Left ventricle myocardium inferior (tissue), 1 donor: Measurements from ENCODE around the gene ATG9B. TPM values are rescaled to one million over a fixed set of nuclear protein-coding genes. Genes with fewer than 3 reads are reported as not detected.

Experiments
- DNase-seq: peaks from one replicate; pipeline ENCODE4 v3.0.0-alpha.2; 2020
- H3K27ac ChIP-seq: fragments of 200-600 bp; replicated peaks from 2 replicates; pipeline ENCODE4 v1.8.0; 2021
- H3K27me3 ChIP-seq: fragments of 200-600 bp; 2 replicates; pipeline ENCODE4 v1.8.0; 2021; ENCODE audit warnings: low read depth
- H3K36me3 ChIP-seq: fragments of 200-600 bp; 2 replicates; pipeline ENCODE4 v1.8.0; 2021
- H3K4me1 ChIP-seq: fragments of 200-600 bp; 2 replicates; pipeline ENCODE4 v1.8.0; 2021
- H3K4me3 ChIP-seq: fragments of 200-600 bp; 2 replicates; pipeline ENCODE4 v1.8.0; 2021; ENCODE audit warnings: mild to moderate bottlenecking, moderate library complexity
- H3K9me3 ChIP-seq: fragments of 200-600 bp; replicated peaks from 2 replicates; pipeline ENCODE4 v1.8.0; 2021
- intact Hi-C: fragments of 100-400 bp; cut with micrococcal nuclease; formaldehyde crosslinking; loops from one replicate; pipeline ENCODE4 v1.11.0; 2022
- total RNA-seq: library from RNA; stranded (reverse); fragmentation: NEBNext Ultra II Directional; extraction: Animal tissue kit (Norgen Biotek cat#: 25700); gene quantifications from one replicate; pipeline ENCODE4 v1.2.1, GENCODE V29; 2021
- TF ChIP-seq, protein P1 (sequence below): fragments of 200-600 bp; IDR thresholded peaks from 2 replicates; pipeline ENCODE4 v1.8.0; 2021; ENCODE audit warnings: antibody characterized with exemption, mild to moderate bottlenecking, borderline replicate concordance
- donor health status: DM: no; HTN: yes; CAD: no; lungs with severe emphysema.

Gene ATG9B
- total RNA-seq, 1 donor from 2014 or later = not detected

DNA sequence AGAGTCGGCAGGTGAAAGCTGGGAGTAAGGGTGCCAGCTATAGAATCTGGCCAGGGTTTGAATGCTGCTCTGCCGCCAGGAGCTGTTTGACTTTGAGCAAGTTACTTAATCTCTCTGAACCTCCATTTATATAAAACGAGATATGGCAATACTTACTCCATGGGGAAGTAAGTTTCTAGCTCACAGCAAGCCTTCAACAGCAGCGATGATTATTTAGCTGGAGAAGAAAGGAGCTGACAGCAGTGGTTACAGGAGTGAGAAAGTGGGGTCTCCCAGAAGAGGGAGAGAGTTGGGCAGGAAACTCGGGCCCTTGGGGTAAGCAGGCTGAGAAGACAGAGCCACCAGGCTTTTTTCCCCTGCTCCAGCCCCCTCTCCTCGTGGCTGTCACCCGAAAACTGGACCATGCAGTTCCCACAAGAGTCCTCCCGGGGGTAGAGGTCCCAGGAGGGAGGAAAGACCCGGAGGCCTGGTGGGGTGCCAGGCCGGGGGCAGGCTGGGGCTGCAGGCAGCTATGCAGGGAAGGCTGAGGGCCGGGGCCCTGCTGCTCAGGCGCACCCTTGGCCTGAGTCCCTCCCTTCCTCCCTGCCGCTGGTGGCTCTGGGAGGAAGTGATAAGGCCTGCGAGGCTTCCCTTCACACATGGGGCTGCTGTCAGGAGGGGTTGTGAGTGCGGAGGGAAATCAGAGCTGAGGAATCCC lies 30.0 kb downstream of the ATG9B start:
- TF ChIP-seq, protein P1, sequence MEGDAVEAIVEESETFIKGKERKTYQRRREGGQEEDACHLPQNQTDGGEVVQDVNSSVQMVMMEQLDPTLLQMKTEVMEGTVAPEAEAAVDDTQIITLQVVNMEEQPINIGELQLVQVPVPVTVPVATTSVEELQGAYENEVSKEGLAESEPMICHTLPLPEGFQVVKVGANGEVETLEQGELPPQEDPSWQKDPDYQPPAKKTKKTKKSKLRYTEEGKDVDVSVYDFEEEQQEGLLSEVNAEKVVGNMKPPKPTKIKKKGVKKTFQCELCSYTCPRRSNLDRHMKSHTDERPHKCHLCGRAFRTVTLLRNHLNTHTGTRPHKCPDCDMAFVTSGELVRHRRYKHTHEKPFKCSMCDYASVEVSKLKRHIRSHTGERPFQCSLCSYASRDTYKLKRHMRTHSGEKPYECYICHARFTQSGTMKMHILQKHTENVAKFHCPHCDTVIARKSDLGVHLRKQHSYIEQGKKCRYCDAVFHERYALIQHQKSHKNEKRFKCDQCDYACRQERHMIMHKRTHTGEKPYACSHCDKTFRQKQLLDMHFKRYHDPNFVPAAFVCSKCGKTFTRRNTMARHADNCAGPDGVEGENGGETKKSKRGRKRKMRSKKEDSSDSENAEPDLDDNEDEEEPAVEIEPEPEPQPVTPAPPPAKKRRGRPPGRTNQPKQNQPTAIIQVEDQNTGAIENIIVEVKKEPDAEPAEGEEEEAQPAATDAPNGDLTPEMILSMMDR = peak; percentile 6
- H3K4me1 ChIP-seq = peaks cover 58% of the 10 kb centered on the region
- intact Hi-C loops = no loop called here
- H3K4me3 ChIP-seq = peak overlapping the region; percentile 69
- no peaks in the 10 kb centered on the region for H3K9me3 ChIP-seq
- H3K27ac ChIP-seq = peak overlapping the region; percentile 92
- DNase-seq = peak; percentile 73
- no peaks in the 10 kb centered on the region for H3K27me3 ChIP-seq
- no peaks in the 10 kb centered on the region for H3K36me3 ChIP-seq

DNA sequence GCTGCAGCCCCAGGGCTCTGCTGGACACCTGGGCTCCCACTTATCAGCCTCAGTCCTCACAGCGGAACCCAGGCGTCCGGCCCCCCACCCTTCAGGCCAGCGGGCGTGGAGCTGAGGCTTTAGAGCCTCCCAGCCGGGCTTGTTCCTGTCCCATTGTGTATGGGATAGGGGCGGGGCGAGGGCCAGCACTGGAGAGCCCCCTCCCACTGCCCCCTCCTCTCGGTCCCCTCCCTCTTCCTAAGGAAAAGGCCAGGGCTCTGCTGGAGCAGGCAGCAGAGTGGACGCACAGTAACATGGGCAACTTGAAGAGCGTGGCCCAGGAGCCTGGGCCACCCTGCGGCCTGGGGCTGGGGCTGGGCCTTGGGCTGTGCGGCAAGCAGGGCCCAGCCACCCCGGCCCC lies 30.8 kb downstream of the ATG9B start:
- intact Hi-C loops = no loop called here
- Histone ChIP-seq H3K27ac (peak overlapping the region; percentile 92), H3K36me3 (no peaks in the 10 kb centered on the region), H3K27me3 (no peaks in the 10 kb centered on the region), H3K9me3 (no peaks in the 10 kb centered on the region), H3K4me3 (peak overlapping the region; percentile 69), H3K4me1 (peaks cover 66% of the 10 kb centered on the region)
- DNase-seq = peak; percentile 79
- TF ChIP-seq, protein P1 = no peak

DNA sequence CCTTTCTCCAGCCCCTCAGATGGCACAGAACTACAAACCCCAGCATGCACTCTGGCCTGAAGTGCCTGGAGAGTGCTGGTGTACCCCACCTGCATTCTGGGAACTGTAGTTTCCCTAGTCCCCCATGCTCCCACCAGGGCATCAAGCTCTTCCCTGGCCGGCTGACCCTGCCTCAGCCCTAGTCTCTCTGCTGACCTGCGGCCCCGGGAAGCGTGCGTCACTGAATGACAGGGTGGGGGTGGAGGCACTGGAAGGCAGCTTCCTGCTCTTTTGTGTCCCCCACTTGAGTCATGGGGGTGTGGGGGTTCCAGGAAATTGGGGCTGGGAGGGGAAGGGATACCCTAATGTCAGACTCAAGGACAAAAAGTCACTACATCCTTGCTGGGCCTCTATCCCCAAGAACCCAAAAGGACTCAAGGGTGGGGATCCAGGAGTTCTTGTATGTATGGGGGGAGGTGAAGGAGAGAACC lies 31.4 kb downstream of the ATG9B start:
- peak; percentile 43 for DNase-seq
- intact Hi-C loops = no loop called here
- Histone ChIP-seq H3K4me1 (peaks cover 71% of the 10 kb centered on the region), H3K36me3 (no peaks in the 10 kb centered on the region), H3K27ac (peak overlapping the region; percentile 92), H3K4me3 (peak overlapping the region; percentile 69), H3K27me3 (no peaks in the 10 kb centered on the region), H3K9me3 (no peaks in the 10 kb centered on the region)
- TF ChIP-seq, protein P1 = no peak

DNA sequence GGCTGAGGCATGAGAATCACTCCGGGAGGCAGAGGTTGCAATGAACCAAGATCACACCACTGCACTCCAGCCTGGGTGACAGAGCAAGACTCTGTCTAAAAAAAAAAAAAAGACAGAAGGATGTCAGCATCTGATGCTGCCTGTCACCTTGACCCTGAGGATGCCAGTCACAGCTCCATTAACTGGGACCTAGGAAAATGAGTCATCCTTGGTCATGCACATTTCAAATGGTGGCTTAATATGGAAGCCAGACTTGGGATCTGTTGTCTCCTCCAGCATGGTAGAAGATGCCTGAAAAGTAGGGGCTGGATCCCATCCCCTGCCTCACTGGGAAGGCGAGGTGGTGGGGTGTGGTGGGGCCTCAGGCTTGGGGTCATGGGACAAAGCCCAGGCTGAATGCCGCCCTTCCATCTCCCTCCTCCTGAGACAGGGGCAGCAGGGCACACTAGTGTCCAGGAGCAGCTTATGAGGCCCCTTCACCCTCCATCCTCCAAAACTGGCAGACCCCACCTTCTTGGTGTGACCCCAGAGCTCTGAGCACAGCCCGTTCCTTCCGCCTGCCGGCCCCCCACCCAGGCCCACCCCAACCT lies 32.1 kb downstream of the ATG9B start:
- Histone ChIP-seq H3K27ac (peak overlapping the region; percentile 92), H3K27me3 (no peaks in the 10 kb centered on the region), H3K4me1 (peaks cover 71% of the 10 kb centered on the region), H3K4me3 (no peak overlapping the region), H3K9me3 (no peaks in the 10 kb centered on the region), H3K36me3 (no peaks in the 10 kb centered on the region)
- intact Hi-C loops = no loop called here
- TF ChIP-seq, protein P1 = no peak
- DNase-seq = no peak

DNA sequence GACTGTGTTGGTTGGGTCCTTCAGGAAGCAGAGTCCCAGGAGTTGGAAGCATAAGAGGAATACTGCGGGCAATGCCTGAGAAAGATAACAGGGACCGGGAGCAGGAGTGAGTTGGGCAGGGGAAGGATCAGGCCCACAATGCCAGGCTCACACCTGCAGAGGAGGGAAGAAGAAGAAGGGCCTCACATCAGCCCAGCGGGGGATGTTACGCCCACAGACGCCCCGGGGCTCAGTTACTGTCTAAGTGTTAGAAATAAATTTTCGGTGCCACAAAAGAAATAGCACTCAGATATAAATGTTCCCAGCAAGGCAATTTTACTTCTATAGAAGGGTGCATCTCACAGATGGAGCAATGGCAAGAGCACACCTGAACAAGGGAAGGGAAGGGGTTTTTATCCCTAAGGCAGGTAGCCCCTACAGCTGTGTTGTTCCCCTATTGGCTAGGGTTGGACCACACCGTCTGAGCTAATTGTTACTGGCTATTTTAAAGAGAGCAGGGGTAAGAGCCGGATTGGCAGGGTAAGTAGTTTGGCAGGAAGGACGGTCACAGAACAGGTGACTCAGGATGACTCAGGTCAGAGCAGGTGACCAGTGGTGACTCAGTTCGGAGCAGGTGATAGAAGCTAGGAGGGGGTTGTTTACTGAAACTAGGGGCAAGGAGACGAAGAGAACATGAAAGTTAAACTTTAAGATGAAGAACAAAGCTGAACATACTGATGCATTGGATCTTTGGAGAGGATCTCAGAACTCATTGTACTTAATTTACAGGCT lies 33.7 kb downstream of the ATG9B start, which contains the start of gene NOS3:
Gene NOS3, plus strand, starts transcription at position 602 of the 771 bp plus-strand sequence. CDS start 2,787 bp downstream, outside the sequence.
- H3K27me3 ChIP-seq = no peaks in the 10 kb centered on the region
- H3K9me3 ChIP-seq = no peaks in the 10 kb centered on the region
- peak within 1 kb of the TSS; percentile 88 for H3K27ac ChIP-seq
- H3K4me1 ChIP-seq = peaks cover 71% of the 10 kb centered on the region
- H3K36me3 ChIP-seq = no peaks in the 10 kb centered on the region
- TF ChIP-seq, protein P1 = no peak
- intact Hi-C loops = no loop called here
- no peak within 1 kb of the TSS for H3K4me3 ChIP-seq
- no peak for DNase-seq
